DND-41 (cell line): ENCODE data around the gene FLNB.

Source experiments
- ATAC-seq: fragments of 200-7000 bp; cut with Tn5 transposase; 3 replicates; pipeline ENCODE4 v1.9.1; 2021; ENCODE audit warnings: low read depth; ENCODE audit not compliant: insufficient read depth
- DNase-seq: peaks from one replicate; pipeline ENCODE4 v3.0.0-alpha.2; 2020
- H2AFZ ChIP-seq: 2 replicates; pipeline ENCODE4 v1.6.0; 2012; ENCODE audit warnings: low read depth, low read length
- H3K27ac ChIP-seq: 2 replicates; pipeline ENCODE4 v1.5.1; 2012; ENCODE audit warnings: low read length, inconsistent platforms
- H3K27me3 ChIP-seq: fragments of 200-600 bp; sonication (generic); 2 replicates; pipeline ENCODE4 v1.6.0; 2012; ENCODE audit warnings: low read length, mild to moderate bottlenecking, inconsistent platforms; ENCODE audit not compliant: insufficient read depth, poor library complexity
- H3K36me3 ChIP-seq: 2 replicates; pipeline ENCODE4 v1.5.1; 2012; ENCODE audit warnings: low read length, inconsistent platforms; ENCODE audit not compliant: insufficient read depth
- H3K4me1 ChIP-seq: 2 replicates; pipeline ENCODE4 v1.5.1; 2012; ENCODE audit warnings: mild to moderate bottlenecking, low read length; ENCODE audit not compliant: insufficient read depth
- H3K4me2 ChIP-seq: 2 replicates; pipeline ENCODE4 v1.6.0; 2012; ENCODE audit warnings: mild to moderate bottlenecking, moderate library complexity, low read length, inconsistent platforms; ENCODE audit not compliant: insufficient read depth
- H3K4me3 ChIP-seq, 2 experiments: fragments of 200-600 bp in 1 of 2; shearing (Covaris generic) in 1 of 2; 2 replicates each; pipeline ENCODE4 v1.5.1; 2012 to 2016; ENCODE audit warnings: inconsistent platforms in 2 of 2, low read length in 2 of 2, mild to moderate bottlenecking in 2 of 2, low read depth in 1 of 2, moderate library complexity in 1 of 2
- H3K79me2 ChIP-seq: 2 replicates; pipeline ENCODE4 v1.6.0; 2012; ENCODE audit warnings: low read length, inconsistent platforms; ENCODE audit not compliant: insufficient read depth
- H3K9ac ChIP-seq: 2 replicates; pipeline ENCODE4 v1.6.0; 2012; ENCODE audit warnings: low read depth, mild to moderate bottlenecking, inconsistent platforms, low read length, moderate library complexity
- H3K9me3 ChIP-seq: 2 replicates; pipeline ENCODE4 v1.5.1; 2012; ENCODE audit warnings: low read length, moderate library complexity, mild to moderate bottlenecking, inconsistent platforms; ENCODE audit not compliant: insufficient read depth, severe bottlenecking
- H4K20me1 ChIP-seq: 2 replicates; pipeline ENCODE4 v1.6.0; 2012; ENCODE audit warnings: low read length; ENCODE audit not compliant: insufficient read depth
- CTCF ChIP-seq: IDR thresholded peaks from 2 replicates; pipeline ENCODE4 v1.5.1; 2012; ENCODE audit warnings: borderline replicate concordance, low read length, moderate library complexity, mild to moderate bottlenecking; ENCODE audit not compliant: poor library complexity, severe bottlenecking; ENCODE audit errors: extremely low read depth
- EZH2 ChIP-seq: IDR thresholded peaks from 3 replicates; pipeline ENCODE4 v1.6.1; 2012; ENCODE audit warnings: borderline replicate concordance, low read depth, mild to moderate bottlenecking, moderate library complexity, low read length, inconsistent platforms; ENCODE audit not compliant: severe bottlenecking

Gene FLNB

GRCh38 chr3:58101499-58102389 lies 93.5 kb downstream of the FLNB start:
- Histone ChIP-seq H3K79me2 (no peaks in the 10 kb centered on the region), H3K27me3 (no peaks in the 10 kb centered on the region), H3K4me1 (no peaks in the 10 kb centered on the region), H4K20me1 (no peaks in the 10 kb centered on the region), H3K36me3 (peaks cover 92% of the 10 kb centered on the region), H3K9me3 (no peaks in the 10 kb centered on the region), H3K4me3 (no peak overlapping the region), H2AFZ (no peak overlapping the region), H3K27ac (peak overlapping the region; percentile 30; the same call in 1 of the 2 replicates), H3K9ac (no peak overlapping the region), H3K4me2 (no peak overlapping the region)
- ATAC-seq, result no peak
- DNase-seq, result no peak
- TF ChIP-seq EZH2, result no peak
- no peak for TF ChIP-seq CTCF

GRCh38 chr3:58102390-58102750 lies 94.1 kb downstream of the FLNB start:
- no peaks in the 10 kb centered on the region for H3K9me3 ChIP-seq

GRCh38 chr3:58102976-58103451 lies 94.8 kb downstream of the FLNB start:
- peak overlapping the region; percentile 16; the same call in 1 of the 2 replicates for H3K27ac ChIP-seq
- H3K36me3 ChIP-seq, result peaks cover 91% of the 10 kb centered on the region
- no peaks in the 10 kb centered on the region for H3K4me1 ChIP-seq
- no peak overlapping the region for H3K9ac ChIP-seq
- no peaks in the 10 kb centered on the region for H4K20me1 ChIP-seq
- H3K27me3 ChIP-seq, result no peaks in the 10 kb centered on the region
- H3K4me2 ChIP-seq, result no peak overlapping the region
- no peaks in the 10 kb centered on the region for H3K79me2 ChIP-seq
- no peak overlapping the region for H3K4me3 ChIP-seq
- H2AFZ ChIP-seq, result no peak overlapping the region
- ATAC-seq (no peak), DNase-seq (no peak)
- H3K9me3 ChIP-seq, result no peaks in the 10 kb centered on the region
- no peak for TF ChIP-seq CTCF
- no peak for TF ChIP-seq EZH2

More at GRCh38 chr3:58102390-58102750, 94.1 kb downstream of the FLNB start:
- Histone ChIP-seq H3K4me3 (no peak overlapping the region), H4K20me1 (no peaks in the 10 kb centered on the region), H3K27ac (no peak overlapping the region), H3K79me2 (no peaks in the 10 kb centered on the region), H3K4me1 (no peaks in the 10 kb centered on the region), H3K27me3 (no peaks in the 10 kb centered on the region), H3K9ac (no peak overlapping the region), H3K4me2 (no peak overlapping the region), H2AFZ (no peak overlapping the region), H3K36me3 (peaks cover 92% of the 10 kb centered on the region)
- no peak for DNase-seq
- TF ChIP-seq CTCF, result no peak
- no peak for TF ChIP-seq EZH2
- no peak for ATAC-seq
